Liver (tissue), 9 donors: Measurements from ENCODE around the gene SLC24A3. TPM values are rescaled to one million over a fixed set of nuclear protein-coding genes. Genes with fewer than 3 reads are reported as not detected.

ENCODE experiments used
- DNase-seq: peaks from one replicate; pipeline ENCODE4 v3.0.0-alpha.2; 2017; ENCODE audit warnings: low spot score
- H3K27ac ChIP-seq, 2 donors: one replicate each; pipeline ENCODE4 v1.7.0; 2013; ENCODE audit warnings: inconsistent platforms in 2 of 2, low read length in 2 of 2, control low read depth in 1 of 2, low read depth in 1 of 2, mild to moderate bottlenecking in 1 of 2
- H3K27me3 ChIP-seq, 4 donors: one replicate each; pipeline versions ENCODE4 v1.6.1 to v1.7.0; 2013; ENCODE audit warnings: low read length in 3 of 4, inconsistent platforms in 1 of 4, mild to moderate bottlenecking in 1 of 4, moderate library complexity in 1 of 4; ENCODE audit not compliant: control insufficient read depth in 4 of 4, insufficient read depth in 4 of 4
- H3K36me3 ChIP-seq, 4 donors: one replicate each; pipeline versions ENCODE4 v1.6.1 to v1.7.0; 2013; ENCODE audit warnings: low read length in 3 of 4, mild to moderate bottlenecking in 3 of 4, low read depth in 1 of 4, moderate library complexity in 1 of 4; ENCODE audit not compliant: control insufficient read depth in 4 of 4, insufficient read depth in 3 of 4
- H3K4me1 ChIP-seq, 4 donors: one replicate each; pipeline versions ENCODE4 v1.6.1 to v1.7.0; 2013; ENCODE audit warnings: low read length in 3 of 4, mild to moderate bottlenecking in 3 of 4, moderate library complexity in 1 of 4; ENCODE audit not compliant: control insufficient read depth in 4 of 4, insufficient read depth in 4 of 4
- H3K4me3 ChIP-seq, 3 donors: one replicate each; pipeline versions ENCODE4 v1.6.1 to v1.7.0; 2013; ENCODE audit warnings: low read length in 3 of 3, control low read depth in 1 of 3, low read depth in 1 of 3, mild to moderate bottlenecking in 1 of 3
- H3K9ac ChIP-seq, 2 donors: one replicate each; pipeline ENCODE4 v1.7.0; 2013; ENCODE audit warnings: low read length in 2 of 2, mild to moderate bottlenecking in 2 of 2, moderate library complexity in 2 of 2, control low read depth in 1 of 2, low read depth in 1 of 2
- H3K9me3 ChIP-seq, 4 donors: one replicate each; pipeline versions ENCODE4 v1.6.1 to v1.7.0; 2013; ENCODE audit warnings: low read length in 3 of 4; ENCODE audit not compliant: control insufficient read depth in 4 of 4
- ATF3 ChIP-seq: IDR thresholded peaks from 2 replicates; pipeline ENCODE4 v1.6.1; 2016; ENCODE audit warnings: antibody characterized with exemption
- EGR1 ChIP-seq, 2 donors: IDR thresholded peaks; 2 replicates each; pipeline ENCODE4 v1.6.1; 2016 to 2018; ENCODE audit warnings: antibody characterized with exemption in 2 of 2, low read depth in 2 of 2
- FOXA1 ChIP-seq: IDR thresholded peaks from 2 replicates; pipeline ENCODE4 v1.6.1; 2016; ENCODE audit warnings: antibody characterized with exemption
- FOXA2 ChIP-seq: IDR thresholded peaks from 2 replicates; pipeline ENCODE4 v1.6.1; 2016; ENCODE audit warnings: antibody characterized with exemption
- GABPA ChIP-seq, 2 donors: IDR thresholded peaks in 1 of 2; conservative IDR thresholded peaks in 1 of 2; 2 replicates each; pipeline ENCODE4 v1.6.1; 2016; ENCODE audit warnings: antibody characterized with exemption in 2 of 2, mild to moderate bottlenecking in 1 of 2, moderate library complexity in 1 of 2
- HNF4A ChIP-seq, 2 donors: conservative IDR thresholded peaks; 2 replicates each; pipeline ENCODE4 v1.6.1; 2016; ENCODE audit warnings: antibody characterized with exemption in 2 of 2, mild to moderate bottlenecking in 2 of 2
- HNF4G ChIP-seq: IDR thresholded peaks from 2 replicates; pipeline ENCODE4 v1.6.1; 2016; ENCODE audit warnings: antibody characterized with exemption
- JUND ChIP-seq, 2 donors: IDR thresholded peaks; 2 replicates each; pipeline ENCODE4 v1.6.1; 2016; ENCODE audit warnings: antibody characterized with exemption in 2 of 2
- MAX ChIP-seq: IDR thresholded peaks from 2 replicates; pipeline ENCODE4 v1.6.1; 2016; ENCODE audit warnings: antibody characterized with exemption
- NR2F2 ChIP-seq: IDR thresholded peaks from 2 replicates; pipeline ENCODE4 v1.6.1; 2016; ENCODE audit warnings: antibody characterized with exemption
- RAD21 ChIP-seq, 2 donors: IDR thresholded peaks; 2 replicates each; pipeline ENCODE4 v1.6.1; 2016; ENCODE audit warnings: antibody characterized with exemption in 2 of 2, mild to moderate bottlenecking in 2 of 2
- RXRA ChIP-seq, 2 donors: IDR thresholded peaks; 2 replicates each; pipeline ENCODE4 v1.6.1; 2017 to 2018; ENCODE audit warnings: antibody characterized with exemption in 2 of 2, mild to moderate bottlenecking in 1 of 2
- SP1 ChIP-seq: IDR thresholded peaks from 2 replicates; pipeline ENCODE4 v1.6.1; 2018; ENCODE audit warnings: antibody characterized with exemption, mild to moderate bottlenecking
- TAF1 ChIP-seq: conservative IDR thresholded peaks from 2 replicates; pipeline ENCODE4 v1.6.1; 2016; ENCODE audit warnings: antibody characterized with exemption, mild to moderate bottlenecking
- YY1 ChIP-seq: IDR thresholded peaks from 2 replicates; pipeline ENCODE4 v1.6.1; 2016; ENCODE audit warnings: antibody characterized with exemption, mild to moderate bottlenecking
- ZBTB33 ChIP-seq: IDR thresholded peaks from 2 replicates; pipeline ENCODE4 v1.6.1; 2016; ENCODE audit warnings: antibody characterized with exemption
- WGBS: extraction: QIAGEN DNeasy Blood & Tissue Kit; methylation state at CpG from one replicate; pipeline ENCODE4 v1.1.7; 2013; 5-methylcytosine and 5-hydroxymethylcytosine counted together
- polyA plus RNA-seq, 2 donors: library from polyadenylated mRNA; stranded (reverse) in 1 of 2; unstranded in 1 of 2; fragments of 200-250 nt in 1 of 2; fragments of >200 nt in 1 of 2; fragmentation: Nextera tagmentation in 1 of 2; extraction: Ambion mirVana in 1 of 2; gene quantifications; one replicate each; pipeline versions ENCODE4 v1.2.1 to v1.2.3, GENCODE V29; 2013 to 2015
- total RNA-seq, 2 donors: library from RNA; depleted of rRNA; stranded (reverse); fragments of >200 nt; gene quantifications; one replicate each; pipeline ENCODE4 v1.2.3, GENCODE V29; 2014
- TF ChIP-seq, protein P1 (sequence below): IDR thresholded peaks from 2 replicates; pipeline ENCODE4 v1.6.1; 2016; ENCODE audit warnings: antibody characterized with exemption, mild to moderate bottlenecking
- TF ChIP-seq, protein P2 (sequence below): fragments of 150-350 bp; IDR thresholded peaks from 2 replicates; pipeline ENCODE4 v1.5.1; 2017; ENCODE audit warnings: improper control_type of control experiment, low read depth, low read length; ENCODE audit not compliant: missing input control
- donor health status: healthy.
- donor health status: healthy.
- donor health status: healthy.
- donor health status: healthy.
- donor health status: healthy.

The SLC24A3 gene
- total and polyA plus RNA-seq, 4 donors, result 0.28 to 1.8 (median 0.46) TPM

DNA sequence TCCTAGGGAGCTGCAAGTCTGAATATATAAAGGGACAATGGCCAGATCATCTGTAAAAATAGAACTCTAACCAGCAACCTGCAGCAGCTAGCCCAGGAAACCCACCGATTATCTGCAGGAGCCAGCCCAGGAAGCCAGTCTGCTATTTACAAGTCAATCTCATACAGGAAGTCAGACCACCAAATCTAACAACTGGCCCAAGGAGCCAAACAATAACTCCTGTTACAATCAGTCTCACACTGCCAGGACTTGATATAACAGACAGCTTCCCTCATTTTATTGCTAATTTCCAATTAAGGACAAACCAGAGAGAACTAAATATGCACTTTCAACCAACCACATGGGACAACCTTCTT lies 531.2 kb downstream of the SLC24A3 start:
- DNase-seq, result no peak
- no peak overlapping the region for H3K4me3 ChIP-seq
- no peak for TF ChIP-seq FOXA2
- H3K9me3 ChIP-seq, result peaks cover 0 to 2% (median 0%) of the 10 kb centered on the region in 4 donors
- H3K27me3 ChIP-seq, result peaks cover 0 to 3% (median 0%) of the 10 kb centered on the region in 4 donors
- H3K27ac ChIP-seq, result no peak overlapping the region
- no peak overlapping the region for H3K9ac ChIP-seq
- no peaks in the 10 kb centered on the region for H3K36me3 ChIP-seq
- no peaks in the 10 kb centered on the region for H3K4me1 ChIP-seq
- WGBS, result 60% methylated on average over 1 of the region's 1 CpG

DNA sequence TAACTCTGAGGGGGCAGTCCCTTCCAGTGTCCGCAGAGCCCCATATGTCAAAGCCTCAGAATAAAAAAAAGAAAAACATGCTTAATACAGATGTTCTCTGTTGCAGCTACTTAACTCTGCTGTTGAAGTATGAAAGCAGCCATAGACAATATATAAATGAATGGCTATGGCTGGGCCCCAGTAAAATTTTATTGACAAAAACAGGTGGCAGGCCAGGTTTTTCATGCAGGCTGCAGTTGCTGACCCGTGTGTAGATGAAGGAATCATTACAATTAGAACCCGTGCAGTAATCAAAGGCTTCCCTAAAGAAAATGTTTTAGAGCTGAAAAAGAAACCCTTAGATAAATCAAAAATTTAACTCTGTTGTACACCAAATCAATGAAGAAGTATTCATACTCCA lies 532.7 kb downstream of the SLC24A3 start:
- Histone ChIP-seq H3K9me3 (peaks cover 0 to 2% (median 0%) of the 10 kb centered on the region in 4 donors), H3K27ac (no peak overlapping the region), H3K36me3 (no peaks in the 10 kb centered on the region), H3K4me1 (no peaks in the 10 kb centered on the region), H3K27me3 (no peaks in the 10 kb centered on the region), H3K4me3 (no peak overlapping the region), H3K9ac (no peak overlapping the region)
- no peak for DNase-seq
- TF ChIP-seq SP1 (no peak), HNF4G (no peak), FOXA1 (no peak), EGR1 (IDR thresholded peaks at IDR 0.05; ENCODE audit: low read depth in 2 of 2) (no peak), FOXA2 (no peak), ZBTB33 (no peak), NR2F2 (no peak), RXRA (IDR thresholded peaks at IDR 0.05) (no peak)
- 87% methylated on average over 3 of the region's 3 CpGs for WGBS

- WGBS, result 69% methylated on average over 1 of the region's 1 CpG
Measured at GRCh38 chr20:19745584-19745983, 533.1 kb downstream of the SLC24A3 start.

More at GRCh38 chr20:19745584-19745983, 533.1 kb downstream of the SLC24A3 start:
- H3K4me3 ChIP-seq, result no peak overlapping the region
- TF ChIP-seq RXRA (IDR thresholded peaks at IDR 0.05) (no peak), JUND (IDR thresholded peaks at IDR 0.05) (no peak), TAF1 (no peak), FOXA2 (no peak), FOXA1 (no peak), RAD21 (IDR thresholded peaks at IDR 0.05) (no peak), MAX (no peak), HNF4G (no peak), EGR1 (IDR thresholded peaks at IDR 0.05; ENCODE audit: low read depth in 2 of 2) (no peak), GABPA (IDR thresholded peaks at IDR 0.05 in 1 of 2, conservative IDR thresholded peaks at IDR 0.05 in 1 of 2) (no peak), SP1 (no peak), NR2F2 (no peak), YY1 (no peak), ATF3 (no peak), ZBTB33 (no peak), HNF4A (conservative IDR thresholded peaks at IDR 0.05) (no peak)
- TF ChIP-seq, protein P1, sequence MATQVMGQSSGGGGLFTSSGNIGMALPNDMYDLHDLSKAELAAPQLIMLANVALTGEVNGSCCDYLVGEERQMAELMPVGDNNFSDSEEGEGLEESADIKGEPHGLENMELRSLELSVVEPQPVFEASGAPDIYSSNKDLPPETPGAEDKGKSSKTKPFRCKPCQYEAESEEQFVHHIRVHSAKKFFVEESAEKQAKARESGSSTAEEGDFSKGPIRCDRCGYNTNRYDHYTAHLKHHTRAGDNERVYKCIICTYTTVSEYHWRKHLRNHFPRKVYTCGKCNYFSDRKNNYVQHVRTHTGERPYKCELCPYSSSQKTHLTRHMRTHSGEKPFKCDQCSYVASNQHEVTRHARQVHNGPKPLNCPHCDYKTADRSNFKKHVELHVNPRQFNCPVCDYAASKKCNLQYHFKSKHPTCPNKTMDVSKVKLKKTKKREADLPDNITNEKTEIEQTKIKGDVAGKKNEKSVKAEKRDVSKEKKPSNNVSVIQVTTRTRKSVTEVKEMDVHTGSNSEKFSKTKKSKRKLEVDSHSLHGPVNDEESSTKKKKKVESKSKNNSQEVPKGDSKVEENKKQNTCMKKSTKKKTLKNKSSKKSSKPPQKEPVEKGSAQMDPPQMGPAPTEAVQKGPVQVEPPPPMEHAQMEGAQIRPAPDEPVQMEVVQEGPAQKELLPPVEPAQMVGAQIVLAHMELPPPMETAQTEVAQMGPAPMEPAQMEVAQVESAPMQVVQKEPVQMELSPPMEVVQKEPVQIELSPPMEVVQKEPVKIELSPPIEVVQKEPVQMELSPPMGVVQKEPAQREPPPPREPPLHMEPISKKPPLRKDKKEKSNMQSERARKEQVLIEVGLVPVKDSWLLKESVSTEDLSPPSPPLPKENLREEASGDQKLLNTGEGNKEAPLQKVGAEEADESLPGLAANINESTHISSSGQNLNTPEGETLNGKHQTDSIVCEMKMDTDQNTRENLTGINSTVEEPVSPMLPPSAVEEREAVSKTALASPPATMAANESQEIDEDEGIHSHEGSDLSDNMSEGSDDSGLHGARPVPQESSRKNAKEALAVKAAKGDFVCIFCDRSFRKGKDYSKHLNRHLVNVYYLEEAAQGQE, result no peak
- TF ChIP-seq, protein P2, sequence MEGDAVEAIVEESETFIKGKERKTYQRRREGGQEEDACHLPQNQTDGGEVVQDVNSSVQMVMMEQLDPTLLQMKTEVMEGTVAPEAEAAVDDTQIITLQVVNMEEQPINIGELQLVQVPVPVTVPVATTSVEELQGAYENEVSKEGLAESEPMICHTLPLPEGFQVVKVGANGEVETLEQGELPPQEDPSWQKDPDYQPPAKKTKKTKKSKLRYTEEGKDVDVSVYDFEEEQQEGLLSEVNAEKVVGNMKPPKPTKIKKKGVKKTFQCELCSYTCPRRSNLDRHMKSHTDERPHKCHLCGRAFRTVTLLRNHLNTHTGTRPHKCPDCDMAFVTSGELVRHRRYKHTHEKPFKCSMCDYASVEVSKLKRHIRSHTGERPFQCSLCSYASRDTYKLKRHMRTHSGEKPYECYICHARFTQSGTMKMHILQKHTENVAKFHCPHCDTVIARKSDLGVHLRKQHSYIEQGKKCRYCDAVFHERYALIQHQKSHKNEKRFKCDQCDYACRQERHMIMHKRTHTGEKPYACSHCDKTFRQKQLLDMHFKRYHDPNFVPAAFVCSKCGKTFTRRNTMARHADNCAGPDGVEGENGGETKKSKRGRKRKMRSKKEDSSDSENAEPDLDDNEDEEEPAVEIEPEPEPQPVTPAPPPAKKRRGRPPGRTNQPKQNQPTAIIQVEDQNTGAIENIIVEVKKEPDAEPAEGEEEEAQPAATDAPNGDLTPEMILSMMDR, result no peak
- DNase-seq, result no peak
- no peaks in the 10 kb centered on the region for H3K4me1 ChIP-seq
- no peaks in the 10 kb centered on the region for H3K36me3 ChIP-seq
- H3K9ac ChIP-seq, result no peak overlapping the region
- no peak overlapping the region for H3K27ac ChIP-seq
- H3K9me3 ChIP-seq, result peaks cover 0 to 2% (median 0%) of the 10 kb centered on the region in 4 donors
- H3K27me3 ChIP-seq, result no peaks in the 10 kb centered on the region
